ENCODE measurements around the gene ACAA2. TPM values are rescaled to one million over a fixed set of nuclear protein-coding genes. Genes with fewer than 3 reads are reported as not detected.

ACAA2 gene
- polyA plus RNA-seq, 1 donor (not counting 4 experiments of a cell fraction or from before 2014, with no cell fraction given) = 2.3 TPM

- dilution Hi-C loops (cut with MboI; ENCODE audit: extremely low pct_ligation_motif_present, low sequenced_read_pairs) = no loop called here
- H3K27ac ChIP-seq (ENCODE audit: control insufficient read depth, insufficient read depth, low read length) = no peak overlapping the region
- H3K79me2 ChIP-seq (ENCODE audit: control insufficient read depth, insufficient read depth, low read length) = no peaks in the 10 kb centered on the region
- no peaks in the 10 kb centered on the region for H3K9me3 ChIP-seq (ENCODE audit: control insufficient read depth, low read depth, low read length)
- no peak for DNase-seq (ENCODE audit: low read depth, low spot score)
- H2AFZ ChIP-seq (ENCODE audit: control insufficient read depth, low read length) = peak overlapping the region; percentile 77
- peaks cover 13% of the 10 kb centered on the region for H3K4me1 ChIP-seq (ENCODE audit: control insufficient read depth, extremely low read depth, insufficient read depth, low read length)
- H3K4me2 ChIP-seq (ENCODE audit: control insufficient read depth, extremely low read depth, insufficient read depth, low read depth, low read length) = peak overlapping the region; percentile 72
- H3K9ac ChIP-seq (ENCODE audit: control insufficient read depth, extremely low read depth, insufficient read depth, low read length) = peak overlapping the region; percentile 25
- H3K9me1 ChIP-seq (ENCODE audit: control insufficient read depth, extremely low read depth, insufficient read depth, low read length) = no peaks in the 10 kb centered on the region
- H3K4me3 ChIP-seq (ENCODE audit: control insufficient read depth in 2 of 3, extremely low read depth in 1 of 3, insufficient read depth in 2 of 3, low read depth in 1 of 3, low read length in 3 of 3) = no peak overlapping the region
- TF ChIP-seq CTCF (optimal IDR thresholded peaks at IDR 0.05 in 1 of 3, IDR thresholded peaks at IDR 0.05 in 1 of 3, conservative IDR thresholded peaks at IDR 0.05 in 1 of 3; ENCODE audit: extremely low read depth in 1 of 3, insufficient read depth in 2 of 3, low read length in 3 of 3) = no peak
- H3K36me3 ChIP-seq (ENCODE audit: control insufficient read depth in 2 of 2, extremely low read depth in 1 of 2, insufficient read depth in 2 of 2, low read length in 2 of 2) = peaks cover 0 to 1% of the 10 kb centered on the region in 2 experiments
- no peaks in the 10 kb centered on the region for H4K20me1 ChIP-seq (ENCODE audit: control insufficient read depth, extremely low read depth, insufficient read depth, low read length)
- FAIRE-seq = no peak
- no peaks in the 10 kb centered on the region for H3K27me3 ChIP-seq (ENCODE audit: control insufficient read depth, extremely low read depth, insufficient read depth, low read length)
These were observed 45.7 kb upstream of the ACAA2 start for GRCh38 chr18:49859021-49859359.

- H2AFZ ChIP-seq (ENCODE audit: control insufficient read depth, low read length) = peak overlapping the region; percentile 77
- peak; percentile 86 for FAIRE-seq
These were observed 45.1 kb upstream of the ACAA2 start for GRCh38 chr18:49858309-49859020.

More at GRCh38 chr18:49858309-49859020, 45.1 kb upstream of the ACAA2 start:
- Histone ChIP-seq H3K79me2 (ENCODE audit: control insufficient read depth, insufficient read depth, low read length) (no peaks in the 10 kb centered on the region), H3K36me3 (ENCODE audit: control insufficient read depth in 2 of 2, extremely low read depth in 1 of 2, insufficient read depth in 2 of 2, low read length in 2 of 2) (peaks cover 0 to 1% of the 10 kb centered on the region in 2 experiments), H3K27me3 (ENCODE audit: control insufficient read depth, extremely low read depth, insufficient read depth, low read length) (no peaks in the 10 kb centered on the region), H3K4me2 (ENCODE audit: control insufficient read depth, extremely low read depth, insufficient read depth, low read depth, low read length) (peak overlapping the region; percentile 72), H3K4me3 (ENCODE audit: control insufficient read depth in 2 of 3, extremely low read depth in 1 of 3, insufficient read depth in 2 of 3, low read depth in 1 of 3, low read length in 3 of 3) (no peak overlapping the region), H4K20me1 (ENCODE audit: control insufficient read depth, extremely low read depth, insufficient read depth, low read length) (no peaks in the 10 kb centered on the region), H3K9me3 (ENCODE audit: control insufficient read depth, low read depth, low read length) (no peaks in the 10 kb centered on the region), H3K4me1 (ENCODE audit: control insufficient read depth, extremely low read depth, insufficient read depth, low read length) (peaks cover 13% of the 10 kb centered on the region), H3K27ac (ENCODE audit: control insufficient read depth, insufficient read depth, low read length) (peak overlapping the region; percentile 49), H3K9ac (ENCODE audit: control insufficient read depth, extremely low read depth, insufficient read depth, low read length) (peak overlapping the region; percentile 25), H3K9me1 (ENCODE audit: control insufficient read depth, extremely low read depth, insufficient read depth, low read length) (no peaks in the 10 kb centered on the region)
- TF ChIP-seq CTCF (optimal IDR thresholded peaks at IDR 0.05 in 1 of 3, IDR thresholded peaks at IDR 0.05 in 1 of 3, conservative IDR thresholded peaks at IDR 0.05 in 1 of 3; ENCODE audit: extremely low read depth in 1 of 3, insufficient read depth in 2 of 3, low read length in 3 of 3) (peak; percentile 75 to 91 (median 88)), EZH2 (IDR thresholded peaks at IDR 0.05; ENCODE audit: low read length) (no peak)
- no peak for DNase-seq (ENCODE audit: low read depth, low spot score)
- dilution Hi-C loops (cut with MboI; ENCODE audit: extremely low pct_ligation_motif_present, low sequenced_read_pairs) = no loop called here

Data from keratinocyte (primary cell).